HepG2 (cell line): ENCODE data around the gene CELF4. TPM values are rescaled to one million over a fixed set of nuclear protein-coding genes. Genes with fewer than 3 reads are reported as not detected.

ENCODE experiments used
- ATAC-seq: fragments of 200-7000 bp; cut with Tn5 transposase; 3 replicates; pipeline ENCODE4 v1.9.1; 2020; ENCODE audit warnings: mild to moderate bottlenecking, moderate library complexity
- BruUV-seq: library from RNA; stranded (reverse); fragments of 400-500 nt; replicated peaks from 2 replicates; lab custom pipeline; 2021; lab: Mats Ljungman, UMichigan
- CTCF ChIA-PET: fragments of 300-600 bp; formaldehyde crosslinking; extraction: SDS; loops from one replicate; lab custom pipeline; 2021; ENCODE audit warnings: low total read pairs, inconsistent platforms, low intra/inter-chr PET ratio; lab: Yijun Ruan, JAX
- POLR2A ChIA-PET: fragments of 350-600 bp; sonication (Branson Sonifier 250); formaldehyde crosslinking; loops from one replicate; lab custom pipeline; 2020; ENCODE audit warnings: antibody characterized with exemption, inconsistent platforms; lab: Yijun Ruan, JAX
- DNase-seq: peaks from one replicate; pipeline ENCODE4 v3.0.0-alpha.2; 2015; ENCODE audit warnings: low spot score
- FAIRE-seq: peaks from 3 replicates; lab custom pipeline; 2011; peaks lifted over from hg19 to GRCh38; lab: Jason Lieb, UNC
- H2AFZ ChIP-seq: one replicate; pipeline ENCODE4 v1.6.1; 2011; ENCODE audit warnings: low read length, inconsistent platforms
- H3K27ac ChIP-seq: fragments of 300-600 bp; 3 replicates; pipeline ENCODE4 v1.8.0; 2011; ENCODE audit warnings: mixed run types, mild to moderate bottlenecking, mixed read lengths, low read length, inconsistent platforms; ENCODE audit not compliant: insufficient read depth; ENCODE audit errors: extremely low read length
- H3K27me3 ChIP-seq, 2 experiments: fragments of 200-600 bp in 1 of 2; 2 replicates in 1 of 2; 3 replicates in 1 of 2; pipeline versions ENCODE4 v1.6.0 to v1.8.0; 2011; ENCODE audit warnings: low read length in 2 of 2, mild to moderate bottlenecking in 2 of 2, moderate library complexity in 2 of 2, inconsistent platforms in 1 of 2; ENCODE audit not compliant: insufficient read depth in 2 of 2, control insufficient read depth in 1 of 2
- H3K36me3 ChIP-seq, 2 experiments: fragments of 200-600 bp in 1 of 2; replicated peaks in 1 of 2; 2 replicates in 1 of 2; 3 replicates in 1 of 2; pipeline versions ENCODE4 v1.5.1 to v1.8.0; 2011; ENCODE audit warnings: low read length in 2 of 2, inconsistent platforms in 1 of 2; ENCODE audit not compliant: insufficient read depth in 2 of 2, control insufficient read depth in 1 of 2
- H3K4me1 ChIP-seq: 2 replicates; pipeline ENCODE4 v1.5.1; 2012; ENCODE audit warnings: low read length, inconsistent platforms; ENCODE audit not compliant: insufficient read depth
- H3K4me2 ChIP-seq: 2 replicates; pipeline ENCODE4 v1.6.0; 2011; ENCODE audit warnings: low read depth, low read length, inconsistent platforms
- H3K4me3 ChIP-seq, 3 experiments: fragments of 200-600 bp in 1 of 3; sonication (generic), shearing (Covaris generic) in 1 of 3; replicated peaks in 1 of 3; 2 replicates each; pipeline ENCODE4 v1.5.1; 2011 to 2016; ENCODE audit warnings: low read length in 3 of 3, inconsistent platforms in 2 of 3, low read depth in 2 of 3, mild to moderate bottlenecking in 2 of 3, control low read depth in 1 of 3, mixed read lengths in 1 of 3; ENCODE audit not compliant: insufficient read depth in 1 of 3
- H3K79me2 ChIP-seq: one replicate; pipeline ENCODE4 v1.6.1; 2011; ENCODE audit warnings: low read length, inconsistent platforms; ENCODE audit not compliant: insufficient read depth
- H3K9ac ChIP-seq: 2 replicates; pipeline ENCODE4 v1.6.0; 2011; ENCODE audit warnings: mild to moderate bottlenecking, low read depth, low read length, inconsistent platforms; ENCODE audit not compliant: insufficient read depth
- H3K9me3 ChIP-seq: 2 replicates; pipeline ENCODE4 v1.5.1; 2012; ENCODE audit warnings: mild to moderate bottlenecking, low read length
- H4K20me1 ChIP-seq: 2 replicates; pipeline ENCODE4 v1.6.0; 2011; ENCODE audit warnings: inconsistent platforms, mild to moderate bottlenecking, low read length, moderate library complexity; ENCODE audit not compliant: insufficient read depth
- GMEB2 ChIP-seq: IDR thresholded peaks from 2 replicates; pipeline ENCODE4 v1.6.1; 2016; ENCODE audit warnings: missing biosample characterization, missing genetic modification reagents, low read depth
- IRF1 ChIP-seq: sonication (generic); formaldehyde crosslinking; IDR thresholded peaks from 2 replicates; pipeline ENCODE4 v1.4.0; 2020; ENCODE audit warnings: low read depth, mild to moderate bottlenecking, missing genetic modification reagents
- MNT ChIP-seq: fragments of 450-650 bp; IDR thresholded peaks from 2 replicates; pipeline ENCODE4 v1.6.1; 2016
- RAD21 ChIP-seq: fragments of 450-650 bp; formaldehyde crosslinking; IDR thresholded peaks from 2 replicates; pipeline ENCODE4 v1.5.0; 2020; ENCODE audit warnings: mild to moderate bottlenecking
- ZMYM3 ChIP-seq: sonication (generic); formaldehyde crosslinking; IDR thresholded peaks from 2 replicates; pipeline ENCODE4 v1.5.1; 2020; ENCODE audit warnings: mild to moderate bottlenecking, missing genetic modification reagents
- ZNF230 ChIP-seq: sonication (generic); formaldehyde crosslinking; IDR thresholded peaks from 2 replicates; pipeline ENCODE4 v1.4.0; 2020; ENCODE audit warnings: mild to moderate bottlenecking, missing genetic modification reagents
- ZNF556 ChIP-seq: sonication (generic); formaldehyde crosslinking; IDR thresholded peaks from 2 replicates; pipeline ENCODE4 v1.4.0; 2020; ENCODE audit warnings: mild to moderate bottlenecking, missing genetic modification reagents, borderline replicate concordance
- WGBS: methylation state at CpG from one replicate; pipeline ENCODE4 v1.1.6; 2017; ENCODE audit warnings: low lambda C conversion rate; 5-methylcytosine and 5-hydroxymethylcytosine counted together
- in situ Hi-C: cut with HindIII; loops from 2 replicates; pipeline ENCODE4 v1.10.0; 2017; ENCODE audit warnings: low pct_unique_long_range_greater_than_20kb; ENCODE audit not compliant: extremely low pct_ligation_motif_present
- intact Hi-C: fragments of 100-400 bp; cut with micrococcal nuclease; formaldehyde crosslinking; loops from one replicate; pipeline ENCODE4 v1.10.0; 2022; ENCODE audit not compliant: unreplicated experiment
- polyA plus RNA-seq, 8 experiments: library from polyadenylated mRNA; depleted of rRNA in 3 of 8; stranded (reverse) in 7 of 8; unstranded in 1 of 8; fragments of >200 nt; fragmentation: Illumina TruSeq in 4 of 8; extraction: Trizol in 4 of 8; gene quantifications; 2 replicates each; pipeline versions ENCODE4 v1.2.1 to v1.2.3, GENCODE V29; 2011 to 2016; ENCODE audit warnings: low read depth in 4 of 8, missing spikeins in 1 of 8, mixed read lengths in 1 of 8; ENCODE audit not compliant: insufficient read depth in 1 of 8
- total RNA-seq, 5 experiments: library from RNA; depleted of rRNA; stranded (reverse); fragments of >200 nt; fragmentation: Illumina TruSeq; extraction: Trizol; gene quantifications; 2 replicates each; pipeline ENCODE4 v1.2.3, GENCODE V29; 2016; ENCODE audit warnings: low read depth in 1 of 5

Gene CELF4
- total and polyA plus RNA-seq, 2 of the 13 experiments (the other 11 are each of a cell fraction or from before 2014, with no cell fraction given): not detected

- DNase-seq: no peak
- H3K79me2 ChIP-seq: no peaks in the 10 kb centered on the region
- in situ Hi-C loops (no loop called here), intact Hi-C loops (no loop called here)
- H3K9me3 ChIP-seq: no peaks in the 10 kb centered on the region
- no peak overlapping the region for H2AFZ ChIP-seq
- H4K20me1 ChIP-seq: no peaks in the 10 kb centered on the region
- H3K4me1 ChIP-seq: no peaks in the 10 kb centered on the region
- CTCF ChIA-PET: no interaction called here
- H3K36me3 ChIP-seq: no peaks in the 10 kb centered on the region
- no peak overlapping the region for H3K4me3 ChIP-seq
- no peak overlapping the region for H3K4me2 ChIP-seq
- 33% methylated on average over 14 of the region's 14 CpGs for WGBS
- no peak for FAIRE-seq
- no TSS peak for BruUV-seq
- H3K9ac ChIP-seq: no peak overlapping the region
- POLR2A ChIA-PET: no interaction called here
- ATAC-seq: no peak
- TF ChIP-seq GMEB2 (CRISPR knock-in tag) (no peak), IRF1 (CRISPR knock-in tag) (no peak), ZNF230 (CRISPR knock-in tag) (no peak), ZNF556 (CRISPR knock-in tag) (no peak), MNT (peak; percentile 85), RAD21 (no peak), ZMYM3 (CRISPR knock-in tag) (no peak)
- H3K27ac ChIP-seq: no peak overlapping the region
- H3K27me3 ChIP-seq: peaks cover 1 to 11% of the 10 kb centered on the region in 2 experiments; a peak in 4 of 5 replicates
These were observed 300.6 kb downstream of the CELF4 start for GRCh38 chr18:37264956-37265355.
